GM23338 (cell line): ENCODE measurements around the gene MACROD1. TPM values are rescaled to one million over a fixed set of nuclear protein-coding genes. Genes with fewer than 3 reads are reported as not detected.

ENCODE experiments used
- ATAC-seq: fragments of 200-7000 bp; cut with Tn5 transposase; 3 replicates; pipeline ENCODE4 v1.9.1; 2020
- DNase-seq: peaks from one replicate; pipeline ENCODE4 v3.0.0-alpha.2; 2015; ENCODE audit warnings: low spot score
- H2AFZ ChIP-seq: fragments of 200-600 bp; sonication (generic); 2 replicates; pipeline ENCODE4 v1.8.0; 2016; ENCODE audit warnings: antibody characterized with exemption, mild to moderate bottlenecking, moderate library complexity
- H3F3A ChIP-seq: fragments of 200-600 bp; sonication (generic); replicated peaks from 2 replicates; pipeline ENCODE4 v1.8.0; 2017; ENCODE audit warnings: antibody characterized with exemption, mixed run types, low read depth
- H3K27ac ChIP-seq: fragments of 200-600 bp; sonication (generic); 2 replicates; pipeline ENCODE4 v1.6.1; 2016; ENCODE audit warnings: low read depth
- H3K27me3 ChIP-seq: fragments of 200-600 bp; sonication (generic); 2 replicates; pipeline ENCODE4 v1.8.0; 2016; ENCODE audit warnings: mild to moderate bottlenecking, mixed run types, moderate library complexity; ENCODE audit not compliant: insufficient read depth
- H3K36me3 ChIP-seq: fragments of 200-600 bp; sonication (generic); 2 replicates; pipeline ENCODE4 v1.8.0; 2016; ENCODE audit warnings: mild to moderate bottlenecking; ENCODE audit not compliant: insufficient read depth
- H3K4me1 ChIP-seq: fragments of 200-600 bp; sonication (generic); 2 replicates; pipeline ENCODE4 v1.8.0; 2016; ENCODE audit warnings: mild to moderate bottlenecking, moderate library complexity; ENCODE audit not compliant: insufficient read depth
- H3K4me2 ChIP-seq: fragments of 200-600 bp; sonication (generic); 2 replicates; pipeline ENCODE4 v1.7.1; 2017; ENCODE audit warnings: mixed run types
- H3K4me3 ChIP-seq: fragments of 200-600 bp; sonication (generic); 2 replicates; pipeline ENCODE4 v1.6.1; 2016; ENCODE audit warnings: mixed run types
- H3K79me2 ChIP-seq: fragments of 200-600 bp; sonication (generic); replicated peaks from 2 replicates; pipeline ENCODE4 v1.8.0; 2017; ENCODE audit warnings: mild to moderate bottlenecking; ENCODE audit not compliant: insufficient read depth
- H3K9me2 ChIP-seq: fragments of 200-600 bp; sonication (generic); 2 replicates; pipeline ENCODE4 v1.8.0; 2017; ENCODE audit not compliant: insufficient read depth
- H4K20me1 ChIP-seq: fragments of 200-600 bp; sonication (generic); replicated peaks from 2 replicates; pipeline ENCODE4 v1.8.0; 2017; ENCODE audit warnings: mild to moderate bottlenecking; ENCODE audit not compliant: insufficient read depth
- H3K27ac Mint-ChIP-seq: 2 replicates; pipeline ENCODE4 v1.8.0; 2020; ENCODE audit warnings: inconsistent platforms, mild to moderate bottlenecking, moderate library complexity, mixed read lengths
- H3K27me3 Mint-ChIP-seq: 3 replicates; pipeline ENCODE4 v1.8.0; 2022; ENCODE audit warnings: low read depth, mild to moderate bottlenecking, moderate library complexity, mixed read lengths, inconsistent platforms; ENCODE audit not compliant: insufficient read depth, poor library complexity
- H3K36me3 Mint-ChIP-seq: 3 replicates; pipeline ENCODE4 v1.8.0; 2021; ENCODE audit warnings: low read depth, mild to moderate bottlenecking, inconsistent platforms, moderate library complexity, mixed read lengths
- H3K4me1 Mint-ChIP-seq: 3 replicates; pipeline ENCODE4 v1.8.0; 2020; ENCODE audit warnings: mild to moderate bottlenecking, inconsistent platforms, mixed read lengths
- H3K4me3 Mint-ChIP-seq: 3 replicates; pipeline ENCODE4 v1.8.0; 2021; ENCODE audit warnings: moderate library complexity, mild to moderate bottlenecking, inconsistent platforms, mixed read lengths
- H3K9me3 Mint-ChIP-seq: 3 replicates; pipeline ENCODE4 v1.8.0; 2020; ENCODE audit warnings: moderate library complexity, mild to moderate bottlenecking, inconsistent platforms, mixed read lengths
- CREB1 ChIP-seq: fragments of 250-450 bp; sonication (Bioruptor Pico); IDR thresholded peaks from 2 replicates; pipeline ENCODE4 v1.5.0; 2020; ENCODE audit warnings: low read depth, mild to moderate bottlenecking, moderate library complexity
- CTCF ChIP-seq, 2 experiments: fragments of 200-600 bp in 1 of 2; sonication (generic) in 1 of 2; conservative IDR thresholded peaks; 2 replicates each; pipeline versions ENCODE4 v1.5.1 to v1.6.1; 2016 to 2017; ENCODE audit warnings: antibody characterized with exemption in 2 of 2, low read depth in 2 of 2, mild to moderate bottlenecking in 2 of 2, moderate library complexity in 1 of 2
- ETS1 ChIP-seq: IDR thresholded peaks from 2 replicates; pipeline ENCODE4 v1.6.1; 2016; ENCODE audit warnings: antibody characterized with exemption
- EZH2 ChIP-seq: fragments of 200-600 bp; sonication (generic); IDR thresholded peaks from one replicate; pipeline ENCODE4 v1.8.0; 2017; ENCODE audit warnings: antibody characterized with exemption, mild to moderate bottlenecking, low read depth; ENCODE audit not compliant: unreplicated experiment
- EZH2phosphoT487 ChIP-seq: fragments of 200-600 bp; sonication (generic); IDR thresholded peaks from one replicate; pipeline ENCODE4 v1.8.1; 2018; ENCODE audit warnings: antibody characterized with exemption; ENCODE audit not compliant: unreplicated experiment
- JUNB ChIP-seq: IDR thresholded peaks from one replicate; pipeline ENCODE4 v1.6.1; 2016; ENCODE audit warnings: antibody characterized with exemption; ENCODE audit not compliant: unreplicated experiment
- NANOG ChIP-seq: IDR thresholded peaks from 2 replicates; pipeline ENCODE4 v1.6.1; 2016; ENCODE audit warnings: antibody characterized with exemption, borderline replicate concordance
- POLR2AphosphoS5 ChIP-seq: IDR thresholded peaks from 2 replicates; pipeline ENCODE4 v1.6.1; 2016; ENCODE audit warnings: antibody characterized with exemption, low read depth
- REST ChIP-seq: IDR thresholded peaks from one replicate; pipeline ENCODE4 v1.6.1; 2018; ENCODE audit warnings: antibody characterized with exemption; ENCODE audit not compliant: unreplicated experiment
- STAT1 ChIP-seq: IDR thresholded peaks from one replicate; pipeline ENCODE4 v1.6.1; 2016; ENCODE audit warnings: antibody characterized with exemption; ENCODE audit not compliant: unreplicated experiment
- ZNF114 ChIP-seq: fragments of 250-450 bp; sonication (Bioruptor Pico); IDR thresholded peaks from 2 replicates; pipeline ENCODE4 v1.5.0; 2020; ENCODE audit warnings: mild to moderate bottlenecking, moderate library complexity
- ZNF331 ChIP-seq: fragments of 250-450 bp; sonication (Bioruptor Pico); IDR thresholded peaks from 2 replicates; pipeline ENCODE4 v1.5.0; 2020; ENCODE audit warnings: low read depth, mild to moderate bottlenecking, moderate library complexity
- ZNF462 ChIP-seq: fragments of 250-450 bp; sonication (Bioruptor Pico); IDR thresholded peaks from 2 replicates; pipeline ENCODE4 v1.5.0; 2020; ENCODE audit warnings: mild to moderate bottlenecking, moderate library complexity
- polyA plus RNA-seq: library from polyadenylated mRNA; unstranded; fragments of >200 nt; fragmentation: Nextera tagmentation; extraction: Ambion mirVana; gene quantifications from 2 replicates; pipeline ENCODE4 v1.2.1, GENCODE V29; 2016
- total RNA-seq: library from RNA; depleted of rRNA; stranded (reverse); fragments of >200 nt; shearing (Covaris generic); gene quantifications from 2 replicates; pipeline ENCODE4 v1.2.3, GENCODE V29; 2014

MACROD1 gene
- total and polyA plus RNA-seq, 2 experiments from 2014 or later, result 33.0 to 51.6 TPM

GRCh38 chr11:63952570-63952969 is 213.3 kb downstream of the MACROD1 start:
- Mint-ChIP-seq H3K27ac (no peak overlapping the region), H3K9me3 (no peaks in the 10 kb centered on the region), H3K36me3 (peaks cover 67% of the 10 kb centered on the region), H3K27me3 (peaks cover 3% of the 10 kb centered on the region), H3K4me1 (peaks cover 10% of the 10 kb centered on the region), H3K4me3 (no peak overlapping the region)
- H3K9me2 ChIP-seq, result no peaks in the 10 kb centered on the region
- no peaks in the 10 kb centered on the region; the same call in 1 of the 2 replicates for H3K36me3 ChIP-seq
- no peaks in the 10 kb centered on the region; the same call in 1 of the 2 replicates for H3F3A ChIP-seq
- ATAC-seq (no peak), DNase-seq (no peak)
- no peaks in the 10 kb centered on the region for H3K27me3 ChIP-seq
- H3K27ac ChIP-seq, result no peak overlapping the region
- H3K4me3 ChIP-seq, result no peak overlapping the region
- TF ChIP-seq EZH2, result no peak
- TF ChIP-seq NANOG, result no peak
- no peak for TF ChIP-seq EZH2phosphoT487
- TF ChIP-seq CTCF (conservative IDR thresholded peaks at IDR 0.05; ENCODE audit: low read depth in 2 of 2), result no peak
- no peak for TF ChIP-seq JUNB
- TF ChIP-seq ZNF331 (CRISPR knock-in tag), result no peak
- TF ChIP-seq REST, result no peak
- TF ChIP-seq ZNF462 (CRISPR knock-in tag), result no peak
- TF ChIP-seq STAT1, result no peak
- TF ChIP-seq POLR2AphosphoS5, result no peak
- TF ChIP-seq ETS1, result no peak
- no peak for TF ChIP-seq ZNF114 (CRISPR knock-in tag)
- TF ChIP-seq CREB1 (CRISPR knock-in tag), result no peak
- H2AFZ ChIP-seq, result no peak overlapping the region
- H3K4me2 ChIP-seq, result no peak overlapping the region
- H3K4me1 ChIP-seq, result 0 out of 2 replicates have a peak, but pooled peaks cover 4% of the 10 kb centered on the region
- H4K20me1 ChIP-seq, result no peaks in the 10 kb centered on the region; the same call in 1 of the 2 replicates
- no peaks in the 10 kb centered on the region; the same call in 1 of the 2 replicates for H3K79me2 ChIP-seq
